Measurements from ENCODE around the gene EZR. TPM values are rescaled to one million over a fixed set of nuclear protein-coding genes. Genes with fewer than 3 reads are reported as not detected.

Gene EZR
- total and polyA plus RNA-seq, 11 donors, result 114 to 541 (median 161) TPM

DNA sequence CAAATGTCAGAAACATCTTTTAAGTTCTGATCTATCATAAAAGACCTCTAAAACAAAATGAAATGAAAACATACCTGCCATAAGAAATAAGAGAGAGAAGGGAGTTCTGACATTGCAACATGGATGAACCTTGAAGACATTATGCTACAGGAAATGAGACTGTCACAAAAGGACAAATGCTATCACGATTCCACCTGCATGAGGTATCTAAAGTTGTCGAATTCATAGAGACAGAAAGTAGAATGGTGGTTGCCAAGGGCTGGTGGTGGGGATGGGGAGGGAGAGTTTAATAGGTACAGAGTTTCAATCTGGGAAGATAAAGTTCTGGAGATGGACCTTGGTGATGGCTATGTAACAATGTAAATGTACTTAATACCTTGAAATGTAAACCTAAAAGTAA lies 3.3 kb downstream of the EZR start:
- H3K27me3 ChIP-seq, result no peaks in the 10 kb centered on the region
- H3K4me3 ChIP-seq, result peak overlapping the region in 9 of 12 donors; percentile 66 to 95 (median 88)
- intact Hi-C loops (cut with DNase I), result loop anchor here in 6 of 10 donors (5.0 to 10.0 kb wide), 5 partner anchors 51 to 171 kb away; partner anchors contain the start of gene DYNLT1 (in 1 of the 6)
- TF ChIP-seq POLR2A (IDR thresholded peaks at IDR 0.05), result no peak
- TF ChIP-seq, protein P1, sequence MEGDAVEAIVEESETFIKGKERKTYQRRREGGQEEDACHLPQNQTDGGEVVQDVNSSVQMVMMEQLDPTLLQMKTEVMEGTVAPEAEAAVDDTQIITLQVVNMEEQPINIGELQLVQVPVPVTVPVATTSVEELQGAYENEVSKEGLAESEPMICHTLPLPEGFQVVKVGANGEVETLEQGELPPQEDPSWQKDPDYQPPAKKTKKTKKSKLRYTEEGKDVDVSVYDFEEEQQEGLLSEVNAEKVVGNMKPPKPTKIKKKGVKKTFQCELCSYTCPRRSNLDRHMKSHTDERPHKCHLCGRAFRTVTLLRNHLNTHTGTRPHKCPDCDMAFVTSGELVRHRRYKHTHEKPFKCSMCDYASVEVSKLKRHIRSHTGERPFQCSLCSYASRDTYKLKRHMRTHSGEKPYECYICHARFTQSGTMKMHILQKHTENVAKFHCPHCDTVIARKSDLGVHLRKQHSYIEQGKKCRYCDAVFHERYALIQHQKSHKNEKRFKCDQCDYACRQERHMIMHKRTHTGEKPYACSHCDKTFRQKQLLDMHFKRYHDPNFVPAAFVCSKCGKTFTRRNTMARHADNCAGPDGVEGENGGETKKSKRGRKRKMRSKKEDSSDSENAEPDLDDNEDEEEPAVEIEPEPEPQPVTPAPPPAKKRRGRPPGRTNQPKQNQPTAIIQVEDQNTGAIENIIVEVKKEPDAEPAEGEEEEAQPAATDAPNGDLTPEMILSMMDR (IDR thresholded peaks at IDR 0.05), result no peak
- peaks cover 0 to 18% (median 0%) of the 10 kb centered on the region in 9 donors for H3K36me3 ChIP-seq
- DNase-seq (no peak), ATAC-seq (no peak)
- H3K9me3 ChIP-seq, result no peaks in the 10 kb centered on the region
- 41 to 60% (median 47%) methylated on average over 2 of the region's 2 CpGs for WGBS, 4 donors
- H3K27ac ChIP-seq, result peak overlapping the region in 7 of 12 donors; percentile 6 to 97 (median 95)
- peaks cover 4 to 73% (median 50%) of the 10 kb centered on the region in 12 donors for H3K4me1 ChIP-seq

DNA sequence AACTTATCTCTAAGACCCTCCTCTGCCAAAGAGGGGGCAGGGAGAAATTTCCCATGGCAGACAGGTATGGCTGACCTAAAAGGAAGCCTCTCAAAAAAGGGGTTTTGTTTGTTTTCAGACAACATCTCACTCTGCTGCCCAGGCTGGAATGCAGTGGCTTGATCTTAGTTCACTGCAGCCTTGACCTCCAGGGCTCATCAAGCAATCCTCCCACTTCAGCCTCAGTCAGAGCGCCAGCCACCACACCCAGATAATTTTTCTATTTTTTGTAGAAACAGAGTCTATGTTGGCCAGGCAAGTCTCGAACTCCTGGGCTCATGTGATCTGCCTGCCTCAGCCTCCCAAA lies 3.8 kb downstream of the EZR start:
- no peak for ATAC-seq
- Histone ChIP-seq H3K36me3 (peaks cover 0 to 18% (median 0%) of the 10 kb centered on the region in 9 donors), H3K4me3 (peak overlapping the region in 9 of 12 donors; percentile 66 to 95 (median 88)), H3K4me1 (peaks cover 4 to 79% (median 55%) of the 10 kb centered on the region in 12 donors), H3K27me3 (no peaks in the 10 kb centered on the region), H3K9me3 (no peaks in the 10 kb centered on the region), H3K27ac (peak overlapping the region in 9 of 12 donors; percentile 0 to 97 (median 25))
- 40 to 66% (median 60%) methylated on average over 2 of the region's 2 CpGs for WGBS, 4 donors
- TF ChIP-seq, protein P1 (IDR thresholded peaks at IDR 0.05), result no peak
- no peak for TF ChIP-seq POLR2A (IDR thresholded peaks at IDR 0.05)
- intact Hi-C loops (cut with DNase I), result loop anchor here in 6 of 10 donors (5.0 to 10.0 kb wide), 5 partner anchors 52 to 171 kb away; partner anchors contain the start of gene DYNLT1 (in 1 of the 6)
- DNase-seq, result no peak

DNA sequence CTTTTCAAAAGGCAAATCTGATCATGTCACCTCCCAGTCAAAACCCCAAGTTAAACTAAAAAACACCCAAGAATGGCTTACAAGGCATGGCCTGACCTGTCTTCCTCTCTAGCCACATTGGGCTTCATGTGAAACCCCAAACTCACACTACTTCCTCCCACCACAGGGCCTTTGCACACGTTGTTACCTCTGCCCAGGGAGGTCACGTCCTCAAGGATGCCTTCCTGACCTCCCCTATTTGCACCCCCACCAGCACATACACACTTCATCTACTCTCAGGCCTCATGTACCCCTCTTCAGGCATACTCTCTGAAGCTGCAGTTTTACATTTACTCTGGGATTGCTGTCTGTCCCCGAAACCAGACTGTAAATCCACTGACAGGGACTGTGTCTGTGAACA lies 6.1 kb downstream of the EZR start:
- no peaks in the 10 kb centered on the region for H3K9me3 ChIP-seq
- ATAC-seq, result no peak
- intact Hi-C loops (cut with DNase I), result loop anchor here in 4 of 10 donors (10.0 kb wide), 3 partner anchors 108 to 168 kb away; partner anchors contain the start of gene DYNLT1 (in 1 of the 4)
- H3K27ac ChIP-seq, result peak overlapping the region in 5 of 12 donors; percentile 2 to 97 (median 20)
- TF ChIP-seq POLR2A (IDR thresholded peaks at IDR 0.05), result no peak
- TF ChIP-seq, protein P1 (IDR thresholded peaks at IDR 0.05), result no peak
- no peak overlapping the region for H3K4me3 ChIP-seq
- H3K27me3 ChIP-seq, result no peaks in the 10 kb centered on the region
- H3K36me3 ChIP-seq, result peaks cover 0 to 29% (median 0%) of the 10 kb centered on the region in 9 donors
- 82 to 88% (median 85%) methylated on average over 3 of the region's 3 CpGs for WGBS, 4 donors
- DNase-seq, result no peak
- H3K4me1 ChIP-seq, result peaks cover 4 to 97% (median 75%) of the 10 kb centered on the region in 12 donors

DNA sequence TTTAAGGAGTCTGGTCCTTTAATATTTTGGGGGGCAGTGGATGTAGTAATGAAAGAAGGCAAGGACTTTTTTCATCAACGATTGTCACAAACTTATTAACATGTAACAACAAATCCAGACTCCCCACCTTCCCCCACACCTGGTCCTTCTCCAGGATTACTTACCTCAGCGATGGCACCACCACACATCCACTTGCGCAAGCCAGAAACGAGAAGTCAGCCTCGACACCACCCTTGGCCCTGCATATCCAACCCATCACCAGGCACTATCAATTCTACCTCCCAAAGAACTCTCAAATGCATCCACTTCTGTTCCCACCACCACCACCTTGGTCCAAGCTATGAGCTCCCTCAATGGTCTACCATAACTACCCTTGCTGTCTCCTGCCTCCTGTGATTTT lies 6.6 kb downstream of the EZR start:
- H3K4me3 ChIP-seq, result no peak overlapping the region

More for the DNA sequence above, 6.6 kb downstream of the EZR start:
- DNase-seq (no peak), ATAC-seq (no peak)
- intact Hi-C loops (cut with DNase I), result loop anchor here in 4 of 10 donors (10.0 kb wide), 3 partner anchors 108 to 168 kb away; partner anchors contain the start of gene DYNLT1 (in 1 of the 4)
- TF ChIP-seq, protein P1 (IDR thresholded peaks at IDR 0.05), result no peak
- no peak for TF ChIP-seq POLR2A (IDR thresholded peaks at IDR 0.05)
- H3K27ac ChIP-seq, result no peak overlapping the region
- no peaks in the 10 kb centered on the region for H3K27me3 ChIP-seq
- H3K36me3 ChIP-seq, result peaks cover 0 to 31% (median 0%) of the 10 kb centered on the region in 9 donors
- H3K4me1 ChIP-seq, result peaks cover 4 to 100% (median 75%) of the 10 kb centered on the region in 12 donors
- WGBS, 4 donors, result 75 to 85% (median 81%) methylated on average over 5 of the region's 5 CpGs
- no peaks in the 10 kb centered on the region for H3K9me3 ChIP-seq
